HG02759 (cell line): ENCODE measurements around the gene TMEM126B.
A peak's percentile ranks its signal among the peaks of the same experiment; 100 is the strongest.
"Not testable (repeated sequence)": the region's sequence is repeated elsewhere in the genome, so short reads cannot be mapped to it uniquely, and the experiment has no call there.

Source experiments
- ATAC-seq: cut with Tn5 transposase; IDR thresholded peaks from one replicate; pipeline ENCODE4 v1.9.1; 2021; ENCODE audit warnings: mild to moderate bottlenecking, moderate library complexity; ENCODE audit not compliant: unreplicated experiment

Gene TMEM126B

GRCh38 chr11:85647604-85648299 is 19.4 kb downstream of the TMEM126B start, which contains the start of gene TMEM126A:
Gene TMEM126A (plus strand): TSS chr11:85647967. CDS start chr11:85650256, 2,289 bp downstream.
- ATAC-seq = peak; percentile 100

- ATAC-seq = no peak
These were observed 22.7 kb downstream of the TMEM126B start for GRCh38 chr11:85651118-85651517.

- no peak for ATAC-seq
These were observed 24.5 kb downstream of the TMEM126B start for GRCh38 chr11:85652786-85653447.

GRCh38 chr11:85654343-85654742 is 25.9 kb downstream of the TMEM126B start:
- not testable (repeated sequence) for ATAC-seq

DNA sequence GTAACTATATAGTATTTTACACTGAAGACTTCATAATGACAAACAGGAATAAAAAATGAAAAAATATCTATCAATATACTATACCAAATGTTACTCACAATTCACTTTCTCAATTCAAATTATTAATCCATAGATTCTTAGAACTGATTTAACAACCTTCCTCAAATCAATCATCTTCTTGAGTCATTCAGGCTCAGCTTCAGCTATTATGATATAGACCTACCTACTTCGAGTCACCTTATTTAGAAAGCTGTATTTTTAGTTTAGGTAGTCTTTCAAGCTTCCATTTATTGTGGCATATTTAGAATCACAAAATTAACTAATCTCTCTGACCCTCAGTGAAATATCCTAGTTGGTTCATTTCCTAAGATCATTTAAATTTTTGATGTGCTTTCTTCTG is 28.4 kb downstream of the TMEM126B start:
- ATAC-seq = no peak

DNA sequence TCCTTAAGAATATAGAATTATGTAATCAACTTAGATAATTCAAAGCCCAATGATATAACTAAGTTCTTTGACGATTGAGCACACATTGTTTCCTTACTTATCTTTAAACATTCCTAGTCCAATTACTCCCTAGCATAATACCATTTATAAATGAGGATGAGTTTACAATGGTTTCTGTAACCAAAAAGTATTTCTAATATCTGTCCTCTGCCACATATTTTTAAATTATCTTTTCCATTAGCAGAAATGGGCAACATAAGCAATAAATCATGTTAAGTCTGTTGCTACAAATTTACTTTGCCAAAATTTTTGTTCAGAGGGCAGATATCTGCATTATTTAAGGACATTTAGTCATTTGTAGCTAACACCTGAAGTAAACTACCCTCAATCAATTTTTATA is 29.8 kb downstream of the TMEM126B start:
- no peak for ATAC-seq

GRCh38 chr11:85661972-85662664 is 33.7 kb downstream of the TMEM126B start:
- ATAC-seq = no peak

DNA sequence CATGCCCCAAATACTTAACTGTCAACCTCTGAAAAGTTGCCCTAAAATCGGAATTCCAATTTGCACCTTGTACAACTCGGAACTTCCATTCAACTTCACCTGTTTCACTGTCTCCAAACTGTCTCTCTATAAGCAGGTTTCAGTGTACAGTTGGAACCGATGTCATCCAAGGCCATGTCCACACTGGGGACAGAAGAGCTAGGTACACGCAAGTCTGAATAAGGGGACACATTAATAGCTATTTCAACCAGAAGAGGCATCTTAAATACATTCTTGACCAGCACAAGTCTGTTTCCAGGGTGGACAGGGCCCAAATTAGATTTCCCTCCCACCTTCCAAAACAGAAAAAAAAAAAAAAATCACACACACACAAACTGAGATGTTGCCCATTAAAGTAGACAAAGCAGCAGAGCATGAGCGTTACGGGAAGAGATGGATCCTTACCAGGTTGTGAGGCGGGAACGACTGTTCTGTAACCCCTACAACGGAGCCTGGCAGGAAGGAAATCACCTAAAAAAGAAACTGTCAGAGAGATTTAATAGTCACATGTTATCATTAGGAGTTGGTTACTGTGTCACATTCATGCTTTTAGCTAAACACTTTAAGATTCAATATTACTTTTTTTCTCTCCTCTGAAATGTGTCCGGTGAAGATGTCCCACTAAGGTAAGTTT is 34.8 kb downstream of the TMEM126B start:
- ATAC-seq = no peak

DNA sequence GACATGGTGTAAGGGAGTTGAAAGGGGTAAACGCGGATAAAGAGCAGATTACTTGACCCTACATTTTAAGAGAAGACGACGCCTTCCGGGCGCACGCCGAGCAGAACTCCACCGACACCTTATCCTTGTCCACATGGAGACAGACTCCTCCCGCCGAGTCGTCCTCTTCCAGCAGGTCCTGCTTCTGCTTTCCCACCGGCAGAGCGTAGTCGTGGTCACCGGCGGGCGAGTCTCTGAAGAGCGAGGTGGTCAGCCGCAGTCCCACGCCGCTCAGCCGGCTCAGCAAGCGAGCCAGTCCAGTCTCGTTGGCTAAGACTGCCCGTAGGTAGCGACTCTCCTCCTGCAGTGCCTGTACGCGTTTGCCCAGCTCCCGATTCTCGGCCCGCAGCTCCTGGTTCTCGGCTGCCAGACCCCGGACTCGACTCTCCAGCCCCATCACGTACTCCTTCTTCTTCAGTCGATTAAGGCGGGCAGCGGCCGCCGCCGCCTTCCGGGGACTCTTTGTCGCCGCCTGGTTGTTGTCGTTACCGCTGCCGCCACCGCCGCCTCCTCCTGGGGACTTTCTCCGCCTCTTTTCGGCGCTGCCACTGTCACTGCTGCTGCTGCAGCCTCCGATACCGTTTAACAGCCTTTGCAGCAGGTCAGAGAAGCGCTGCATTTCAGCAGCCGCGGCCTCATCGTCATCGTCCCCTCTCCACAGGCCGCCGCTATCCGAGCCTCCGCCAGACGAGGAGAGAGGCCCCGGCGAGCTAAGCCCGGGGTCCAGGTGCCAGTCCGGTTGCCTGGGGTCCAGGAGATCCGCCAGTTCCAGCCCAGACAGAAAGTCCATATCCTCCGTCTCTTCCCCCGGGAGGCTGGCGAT is 35.6 kb downstream of the TMEM126B start:
- peak; percentile 64 for ATAC-seq

DNA sequence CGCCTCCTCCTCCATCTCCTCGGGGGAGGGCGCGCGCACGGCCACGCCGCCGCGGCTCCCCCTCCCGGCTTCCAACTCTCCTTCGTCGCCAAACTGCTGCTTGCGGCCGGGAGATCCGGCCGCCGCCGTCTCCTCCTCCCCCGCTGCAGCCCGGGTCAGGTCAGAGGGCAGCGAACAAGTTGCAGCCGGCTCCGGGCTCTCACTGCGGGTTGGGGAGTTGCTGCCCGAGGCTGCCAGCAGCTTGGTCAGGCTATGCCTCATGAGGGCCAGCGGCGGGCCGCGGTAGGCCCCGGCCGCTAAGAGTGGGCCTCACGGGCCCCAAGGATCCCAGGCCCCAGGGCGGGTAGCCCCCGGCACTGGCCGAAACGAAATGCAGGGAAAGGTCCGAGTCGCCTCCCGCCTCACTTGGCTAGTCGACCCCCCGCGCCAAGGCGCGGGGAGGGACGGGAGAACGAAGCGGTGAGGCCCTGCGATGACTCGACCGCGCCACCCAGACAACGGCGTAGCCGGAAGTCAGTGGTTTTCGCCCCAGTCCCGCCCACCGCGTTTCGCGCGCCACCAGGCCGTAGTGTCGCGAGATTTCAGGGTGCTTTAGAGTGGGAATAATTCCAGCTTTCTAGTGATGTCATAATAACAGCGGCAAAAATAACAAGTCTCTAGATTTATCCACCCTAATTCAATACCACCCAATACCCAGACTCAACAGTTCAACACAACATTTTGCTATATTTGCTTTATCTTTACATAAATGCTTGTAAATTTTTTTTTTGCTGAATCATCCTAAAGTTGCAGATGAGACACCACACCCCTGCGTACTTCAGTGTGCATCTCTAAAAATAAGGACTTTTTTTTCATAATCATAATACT is 36.5 kb downstream of the TMEM126B start, which contains the start of gene CREBZF:
TSS of gene CREBZF (minus strand) at position 515 of the 867 bp plus-strand sequence. CDS start at position 261, 254 bp downstream.
- ATAC-seq = peak; percentile 89

DNA sequence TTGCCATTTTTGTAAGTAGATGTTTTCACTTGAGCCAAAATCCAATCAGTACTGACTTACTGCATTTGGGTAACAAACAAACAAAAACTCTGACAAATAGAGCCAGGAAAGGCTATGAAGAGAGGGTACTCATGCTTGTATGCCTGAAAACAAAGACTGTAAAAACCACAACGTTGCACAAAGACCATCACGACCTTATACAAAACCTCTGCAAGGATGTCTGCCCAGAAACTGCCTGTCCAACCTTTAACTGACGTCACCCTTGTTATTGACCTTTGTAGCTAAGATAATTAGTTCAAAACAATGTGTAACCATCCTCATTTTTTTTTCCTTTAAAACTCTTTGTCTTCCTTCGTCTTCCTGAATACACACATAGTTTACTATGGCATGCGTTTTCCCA is 37.3 kb downstream of the TMEM126B start:
- ATAC-seq = no peak

DNA sequence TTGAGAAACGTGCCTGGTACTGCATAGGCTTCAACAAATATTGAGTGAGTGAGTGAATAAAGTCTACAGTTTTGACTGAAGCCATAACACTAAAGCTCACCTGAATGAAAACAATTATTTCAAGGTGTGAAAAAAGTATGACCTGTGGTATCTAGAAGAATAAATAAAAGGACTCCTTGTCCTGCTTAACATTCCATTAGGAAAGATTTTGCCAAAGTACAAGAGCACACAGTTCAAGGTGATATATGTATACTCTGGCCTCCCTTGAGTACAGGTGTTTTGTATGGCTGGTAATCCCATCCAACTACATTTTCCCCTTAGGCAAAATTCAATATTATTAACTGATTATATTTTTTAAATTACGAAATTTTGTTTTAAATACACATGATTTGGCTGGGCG is 38.3 kb downstream of the TMEM126B start:
- no peak for ATAC-seq

- no peak for ATAC-seq
These were observed 39.8 kb downstream of the TMEM126B start for GRCh38 chr11:85668157-85668556.

GRCh38 chr11:85670949-85671663 is 42.7 kb downstream of the TMEM126B start:
- ATAC-seq = not testable (repeated sequence)

GRCh38 chr11:85672105-85672902 is 43.9 kb downstream of the TMEM126B start:
- no peak for ATAC-seq

GRCh38 chr11:85673393-85673792 is 45.0 kb downstream of the TMEM126B start:
- ATAC-seq = no peak

- no peak for ATAC-seq
These were observed 51.2 kb downstream of the TMEM126B start for GRCh38 chr11:85679576-85679975.

DNA sequence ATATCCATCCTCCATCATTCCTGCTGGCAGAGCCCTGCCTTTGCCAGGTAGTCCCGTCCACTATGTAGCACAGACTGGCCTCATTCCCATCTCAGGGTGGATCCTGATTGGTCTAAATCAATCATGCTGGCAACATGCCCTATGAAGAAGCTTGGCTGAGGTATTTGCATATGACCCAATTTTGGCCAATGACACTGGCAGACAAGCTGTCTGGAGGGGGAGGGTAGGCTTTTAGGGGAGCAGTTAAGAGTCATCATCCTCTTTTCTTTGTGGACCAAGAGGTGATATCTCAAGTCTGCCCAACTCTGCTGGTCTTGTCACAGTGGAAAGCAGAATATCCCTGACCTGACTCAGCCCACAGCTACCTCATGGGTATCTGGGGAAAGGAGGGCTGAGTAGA is 52.5 kb downstream of the TMEM126B start:
- no peak for ATAC-seq
